Measurements from ENCODE around the gene C11orf65. TPM values are rescaled to one million over a fixed set of nuclear protein-coding genes. Genes with fewer than 3 reads are reported as not detected.

C11orf65 gene
- total RNA-seq, 1 experiment from 2014 or later: not detected

DNA sequence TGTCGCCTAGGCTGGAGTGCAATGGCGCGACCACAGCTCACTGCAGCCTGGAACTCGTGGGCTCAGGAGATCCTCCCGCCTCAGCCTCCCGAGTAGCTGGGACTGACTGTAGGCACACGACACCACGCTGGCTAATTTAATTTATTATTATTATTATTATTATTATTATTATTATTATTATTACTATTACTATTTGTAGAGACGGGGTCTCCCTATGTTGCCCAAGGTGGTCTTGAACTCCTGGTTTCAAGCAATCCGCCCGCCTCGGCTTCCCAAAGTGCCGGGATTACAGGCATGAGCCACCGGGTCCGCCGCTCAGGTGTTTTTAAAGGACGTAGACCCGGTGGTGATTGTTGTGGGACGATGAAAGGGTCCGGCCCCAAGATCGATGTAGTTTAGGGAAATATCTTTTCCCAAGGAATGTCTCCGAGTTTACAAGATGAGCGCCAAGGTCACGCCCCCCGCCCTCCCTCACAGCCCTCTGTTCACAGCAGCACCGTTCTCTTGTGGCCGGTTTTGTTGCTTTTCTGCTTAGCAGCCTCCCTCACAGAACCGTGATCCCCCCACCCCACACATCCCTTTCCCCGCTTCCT, 31.6 kb upstream of the C11orf65 start:
- Mint-ChIP-seq H3K4me1 (ENCODE audit: low read depth, unreplicated experiment) (peaks cover 10% of the 10 kb centered on the region), H3K4me3 (ENCODE audit: low read depth, unreplicated experiment) (peak overlapping the region; percentile 62), H3K27ac (ENCODE audit: unreplicated experiment) (peak overlapping the region; percentile 69), H3K9me3 (ENCODE audit: low read depth, unreplicated experiment) (no peaks in the 10 kb centered on the region), H3K27me3 (ENCODE audit: unreplicated experiment) (no peaks in the 10 kb centered on the region), H3K36me3 (ENCODE audit: insufficient read depth, unreplicated experiment) (peaks cover 15% of the 10 kb centered on the region)
- TSS peak; percentile 48 for BruUV-seq (replicated peaks)
- TF ChIP-seq, protein P1, sequence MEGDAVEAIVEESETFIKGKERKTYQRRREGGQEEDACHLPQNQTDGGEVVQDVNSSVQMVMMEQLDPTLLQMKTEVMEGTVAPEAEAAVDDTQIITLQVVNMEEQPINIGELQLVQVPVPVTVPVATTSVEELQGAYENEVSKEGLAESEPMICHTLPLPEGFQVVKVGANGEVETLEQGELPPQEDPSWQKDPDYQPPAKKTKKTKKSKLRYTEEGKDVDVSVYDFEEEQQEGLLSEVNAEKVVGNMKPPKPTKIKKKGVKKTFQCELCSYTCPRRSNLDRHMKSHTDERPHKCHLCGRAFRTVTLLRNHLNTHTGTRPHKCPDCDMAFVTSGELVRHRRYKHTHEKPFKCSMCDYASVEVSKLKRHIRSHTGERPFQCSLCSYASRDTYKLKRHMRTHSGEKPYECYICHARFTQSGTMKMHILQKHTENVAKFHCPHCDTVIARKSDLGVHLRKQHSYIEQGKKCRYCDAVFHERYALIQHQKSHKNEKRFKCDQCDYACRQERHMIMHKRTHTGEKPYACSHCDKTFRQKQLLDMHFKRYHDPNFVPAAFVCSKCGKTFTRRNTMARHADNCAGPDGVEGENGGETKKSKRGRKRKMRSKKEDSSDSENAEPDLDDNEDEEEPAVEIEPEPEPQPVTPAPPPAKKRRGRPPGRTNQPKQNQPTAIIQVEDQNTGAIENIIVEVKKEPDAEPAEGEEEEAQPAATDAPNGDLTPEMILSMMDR (IDR thresholded peaks at IDR 0.05; ENCODE audit: unreplicated experiment): no peak
- intact Hi-C loops (cut with micrococcal nuclease; ENCODE audit: unreplicated experiment): loop anchor here (5.0 kb wide), 2 partner anchors 93 to 148 kb away; partner anchors contain the start of gene EXPH5
- CTCF ChIA-PET: no interaction called here
- DNase-seq: no peak

DNA sequence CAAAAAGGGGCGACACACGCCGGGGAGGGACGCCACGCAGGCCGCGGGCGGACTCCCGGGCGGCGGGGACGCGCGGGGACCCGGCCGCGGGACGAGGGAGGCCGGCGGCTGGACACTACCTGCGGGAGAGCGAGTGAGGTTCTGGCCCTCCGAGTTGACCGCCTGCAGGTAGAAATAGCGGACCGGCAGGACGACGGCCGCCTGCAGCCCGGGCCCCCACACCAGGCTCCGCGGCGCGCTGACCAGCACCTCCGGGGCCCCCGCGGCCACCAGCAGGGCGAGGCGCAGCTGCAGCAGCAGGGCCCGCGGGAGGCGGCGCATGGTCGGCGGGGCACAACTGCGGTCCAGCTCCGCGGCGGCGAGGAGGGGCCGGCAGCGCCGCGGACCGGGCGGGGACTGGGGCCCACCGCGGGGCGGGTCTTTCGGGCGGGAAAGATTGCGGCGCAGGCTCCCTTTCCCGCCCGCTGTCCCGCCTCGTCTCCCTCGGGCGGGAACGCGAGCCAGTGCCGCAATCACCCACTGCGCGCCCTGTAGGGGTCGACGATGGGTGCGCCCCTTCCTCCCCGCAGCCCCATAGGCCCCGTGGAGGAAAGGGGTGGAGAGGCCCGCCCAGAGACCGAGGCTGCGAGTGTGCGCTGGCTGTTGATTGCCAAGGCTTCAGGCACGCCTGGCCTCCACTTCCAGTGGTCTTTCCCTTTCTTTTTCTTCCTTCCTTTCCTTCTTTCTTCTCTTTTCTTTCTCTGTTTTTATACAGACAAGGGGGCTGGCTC, 30.9 kb upstream of the C11orf65 start, which contains the start of gene POGLUT3:
TSS of gene POGLUT3 (minus strand) at position 339 of the 770 bp plus-strand sequence. CDS start at position 321, 18 bp downstream.
- peaks cover 10% of the 10 kb centered on the region for H3K4me1 Mint-ChIP-seq (ENCODE audit: low read depth, unreplicated experiment)
- peak within 1 kb of the TSS; percentile 83 for H3K27ac Mint-ChIP-seq (ENCODE audit: unreplicated experiment)
- peaks cover 15% of the 10 kb centered on the region for H3K36me3 Mint-ChIP-seq (ENCODE audit: insufficient read depth, unreplicated experiment)
- peak; percentile 50 for DNase-seq
- BruUV-seq (replicated peaks): no TSS peak
- H3K9me3 Mint-ChIP-seq (ENCODE audit: low read depth, unreplicated experiment): no peaks in the 10 kb centered on the region
- H3K27me3 Mint-ChIP-seq (ENCODE audit: unreplicated experiment): no peaks in the 10 kb centered on the region
- peak within 1 kb of the TSS; percentile 62 for H3K4me3 Mint-ChIP-seq (ENCODE audit: low read depth, unreplicated experiment)
- CTCF ChIA-PET: interaction anchor here (0.6 kb wide), 1 partner anchor 1173 kb away, joined by 4 read pairs; no protein-coding TSS in a partner anchor
- intact Hi-C loops (cut with micrococcal nuclease; ENCODE audit: unreplicated experiment): loop anchor here (5.0 kb wide), 2 partner anchors 94 to 149 kb away; partner anchors contain the start of gene EXPH5
- TF ChIP-seq, protein P1 (IDR thresholded peaks at IDR 0.05; ENCODE audit: unreplicated experiment): no peak

DNA sequence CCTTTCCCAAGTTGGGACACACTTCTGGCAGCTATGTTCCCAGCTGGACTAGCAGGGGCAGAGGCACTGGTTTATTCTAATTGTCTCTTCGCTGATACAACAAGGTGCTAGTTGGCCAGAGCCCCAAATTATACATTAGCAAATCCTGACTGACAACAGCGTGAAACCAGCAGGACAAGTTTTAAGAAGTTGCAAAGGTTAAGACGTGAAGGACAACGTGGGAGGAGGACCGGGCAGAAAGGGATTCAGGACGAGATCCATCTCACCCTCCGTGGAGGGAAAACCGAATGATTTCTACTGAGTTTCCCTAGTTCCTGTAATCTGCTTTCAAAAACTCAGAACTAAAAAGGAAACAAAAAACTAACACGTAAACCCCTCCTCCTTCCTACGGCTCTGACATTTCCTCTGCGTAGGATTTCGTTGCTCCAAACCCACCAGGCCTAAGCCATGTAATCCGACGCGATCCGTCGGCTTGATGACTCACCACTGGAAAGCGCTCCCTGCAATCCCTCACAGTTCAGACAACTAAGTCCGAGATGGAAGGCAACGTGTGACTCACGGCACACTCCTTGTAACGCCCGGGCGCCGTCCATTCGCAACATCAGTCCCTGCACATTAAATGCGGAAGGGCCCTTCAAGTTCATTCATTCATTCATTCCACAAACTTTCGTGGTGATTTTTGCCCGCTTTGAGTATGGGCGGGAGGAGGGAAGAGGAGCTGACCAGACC, 30.2 kb upstream of the C11orf65 start:
- BruUV-seq (replicated peaks): TSS peak; percentile 40
- H3K4me1 Mint-ChIP-seq (ENCODE audit: low read depth, unreplicated experiment): peaks cover 10% of the 10 kb centered on the region
- peak; percentile 74 for DNase-seq
- intact Hi-C loops (cut with micrococcal nuclease; ENCODE audit: unreplicated experiment): loop anchor here (1.0 to 5.0 kb wide), 3 partner anchors 30 to 150 kb away; partner anchors contain the start of genes C11orf65 and EXPH5
- H3K9me3 Mint-ChIP-seq (ENCODE audit: low read depth, unreplicated experiment): no peaks in the 10 kb centered on the region
- TF ChIP-seq, protein P1 (IDR thresholded peaks at IDR 0.05; ENCODE audit: unreplicated experiment): no peak
- no peaks in the 10 kb centered on the region for H3K27me3 Mint-ChIP-seq (ENCODE audit: unreplicated experiment)
- peak overlapping the region; percentile 83 for H3K27ac Mint-ChIP-seq (ENCODE audit: unreplicated experiment)
- H3K4me3 Mint-ChIP-seq (ENCODE audit: low read depth, unreplicated experiment): peak overlapping the region; percentile 62
- CTCF ChIA-PET: interaction anchor here (0.6 kb wide), 1 partner anchor 1174 kb away, joined by 4 read pairs; no protein-coding TSS in a partner anchor
- H3K36me3 Mint-ChIP-seq (ENCODE audit: insufficient read depth, unreplicated experiment): peaks cover 15% of the 10 kb centered on the region

DNA sequence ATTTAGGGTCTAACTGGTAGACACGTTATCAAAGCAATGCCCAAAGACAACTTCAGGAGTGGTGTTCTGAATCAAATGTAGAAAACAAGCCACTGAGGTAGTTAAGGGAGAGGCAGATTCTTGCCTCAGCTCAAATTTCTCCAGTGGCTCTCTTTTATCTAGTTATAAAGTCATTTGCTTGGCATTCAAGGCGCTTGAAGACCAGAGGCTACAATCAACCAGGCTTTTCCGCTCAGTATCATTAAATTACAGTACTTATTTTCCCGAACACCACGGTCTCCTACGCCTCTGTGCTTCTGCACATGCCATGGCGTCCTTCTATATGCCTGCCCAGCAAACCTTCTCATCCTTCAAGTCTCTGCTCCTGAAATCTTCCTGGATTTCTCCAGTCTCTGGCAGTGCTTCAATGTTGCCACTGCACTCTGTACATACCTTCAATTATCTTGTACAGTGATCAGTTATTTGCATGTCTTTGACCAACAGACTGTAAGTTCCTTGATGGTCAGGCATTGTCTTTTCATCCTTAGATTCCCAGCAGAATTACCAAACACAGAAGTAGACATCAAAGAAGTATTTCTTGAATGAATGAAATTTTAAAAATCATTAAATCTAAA, 29.4 kb upstream of the C11orf65 start:
- TF ChIP-seq, protein P1 (IDR thresholded peaks at IDR 0.05; ENCODE audit: unreplicated experiment): no peak
- CTCF ChIA-PET: no interaction called here
- Mint-ChIP-seq H3K9me3 (ENCODE audit: low read depth, unreplicated experiment) (no peaks in the 10 kb centered on the region), H3K27ac (ENCODE audit: unreplicated experiment) (peak overlapping the region; percentile 83), H3K4me1 (ENCODE audit: low read depth, unreplicated experiment) (peaks cover 10% of the 10 kb centered on the region), H3K36me3 (ENCODE audit: insufficient read depth, unreplicated experiment) (peaks cover 15% of the 10 kb centered on the region), H3K27me3 (ENCODE audit: unreplicated experiment) (no peaks in the 10 kb centered on the region), H3K4me3 (ENCODE audit: low read depth, unreplicated experiment) (peak overlapping the region; percentile 62)
- intact Hi-C loops (cut with micrococcal nuclease; ENCODE audit: unreplicated experiment): loop anchor here (1.0 to 5.0 kb wide), 3 partner anchors 29 to 151 kb away; partner anchors contain the start of genes C11orf65 and EXPH5
- no peak for DNase-seq
- BruUV-seq (replicated peaks): no TSS peak
